ENCODE data around the gene NPPB. TPM values are rescaled to one million over a fixed set of nuclear protein-coding genes. Genes with fewer than 3 reads are reported as not detected.

Gene NPPB
- polyA plus RNA-seq, 1 donor from 2014 or later, result not detected

DNA sequence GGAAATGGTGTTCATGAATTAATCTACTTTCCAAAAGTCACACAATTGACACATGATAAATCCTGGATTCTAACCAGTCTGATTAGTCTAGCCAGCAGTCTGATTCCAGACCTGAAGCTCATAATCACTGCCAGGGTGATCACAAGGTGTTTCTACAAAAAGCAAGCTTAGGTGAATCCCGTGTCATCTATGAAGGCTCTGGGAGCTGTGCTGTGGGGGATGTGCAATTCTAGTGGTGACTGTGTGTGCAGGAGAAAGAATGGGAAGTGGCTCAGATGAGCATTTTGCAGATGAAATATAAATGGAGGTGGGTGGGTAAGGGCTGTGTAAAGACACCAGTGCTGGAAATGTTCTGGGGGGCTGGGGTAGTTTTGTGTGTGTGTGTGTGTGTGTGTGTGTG, 1.8 kb upstream of the NPPB start:
- Histone ChIP-seq H3K4me2 (ENCODE audit: low read length) (no peak overlapping the region), H3K9me3 (ENCODE audit: low read length) (no peaks in the 10 kb centered on the region), H3K27me3 (ENCODE audit: insufficient read depth, low read depth, low read length) (peaks cover 50% of the 10 kb centered on the region), H3F3A (ENCODE audit: insufficient read depth, low read length, poor library complexity, severe bottlenecking) (no peaks in the 10 kb centered on the region), H3K36me3 (ENCODE audit: insufficient read depth, low read length) (no peaks in the 10 kb centered on the region), H2AFZ (ENCODE audit: low read depth, low read length) (no peak overlapping the region), H3K4me3 (ENCODE audit: low read length) (peak overlapping the region; percentile 16), H3K27ac (ENCODE audit: low read length) (peak overlapping the region; percentile 2), H3K9ac (ENCODE audit: low read length) (no peak overlapping the region), H4K20me1 (ENCODE audit: insufficient read depth) (no peaks in the 10 kb centered on the region), H3K9me2 (ENCODE audit: insufficient read depth, low read length) (no peaks in the 10 kb centered on the region), H3K79me2 (replicated peaks; ENCODE audit: insufficient read depth, low read length) (no peaks in the 10 kb centered on the region)
- no peak for TF ChIP-seq POLR2AphosphoS5 (IDR thresholded peaks at IDR 0.05)
- TF ChIP-seq RAD21 (conservative IDR thresholded peaks at IDR 0.05), result no peak
- TF ChIP-seq, protein P1, sequence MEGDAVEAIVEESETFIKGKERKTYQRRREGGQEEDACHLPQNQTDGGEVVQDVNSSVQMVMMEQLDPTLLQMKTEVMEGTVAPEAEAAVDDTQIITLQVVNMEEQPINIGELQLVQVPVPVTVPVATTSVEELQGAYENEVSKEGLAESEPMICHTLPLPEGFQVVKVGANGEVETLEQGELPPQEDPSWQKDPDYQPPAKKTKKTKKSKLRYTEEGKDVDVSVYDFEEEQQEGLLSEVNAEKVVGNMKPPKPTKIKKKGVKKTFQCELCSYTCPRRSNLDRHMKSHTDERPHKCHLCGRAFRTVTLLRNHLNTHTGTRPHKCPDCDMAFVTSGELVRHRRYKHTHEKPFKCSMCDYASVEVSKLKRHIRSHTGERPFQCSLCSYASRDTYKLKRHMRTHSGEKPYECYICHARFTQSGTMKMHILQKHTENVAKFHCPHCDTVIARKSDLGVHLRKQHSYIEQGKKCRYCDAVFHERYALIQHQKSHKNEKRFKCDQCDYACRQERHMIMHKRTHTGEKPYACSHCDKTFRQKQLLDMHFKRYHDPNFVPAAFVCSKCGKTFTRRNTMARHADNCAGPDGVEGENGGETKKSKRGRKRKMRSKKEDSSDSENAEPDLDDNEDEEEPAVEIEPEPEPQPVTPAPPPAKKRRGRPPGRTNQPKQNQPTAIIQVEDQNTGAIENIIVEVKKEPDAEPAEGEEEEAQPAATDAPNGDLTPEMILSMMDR (IDR thresholded peaks at IDR 0.05; ENCODE audit: poor library complexity, severe bottlenecking), result no peak
- TF ChIP-seq SMC3 (conservative IDR thresholded peaks at IDR 0.05; ENCODE audit: poor library complexity), result no peak
- no peak for TF ChIP-seq EP300 (conservative IDR thresholded peaks at IDR 0.05; ENCODE audit: poor library complexity, severe bottlenecking)
- no peak for TF ChIP-seq MXI1 (conservative IDR thresholded peaks at IDR 0.05; ENCODE audit: poor library complexity, severe bottlenecking)
- TF ChIP-seq, protein P2, sequence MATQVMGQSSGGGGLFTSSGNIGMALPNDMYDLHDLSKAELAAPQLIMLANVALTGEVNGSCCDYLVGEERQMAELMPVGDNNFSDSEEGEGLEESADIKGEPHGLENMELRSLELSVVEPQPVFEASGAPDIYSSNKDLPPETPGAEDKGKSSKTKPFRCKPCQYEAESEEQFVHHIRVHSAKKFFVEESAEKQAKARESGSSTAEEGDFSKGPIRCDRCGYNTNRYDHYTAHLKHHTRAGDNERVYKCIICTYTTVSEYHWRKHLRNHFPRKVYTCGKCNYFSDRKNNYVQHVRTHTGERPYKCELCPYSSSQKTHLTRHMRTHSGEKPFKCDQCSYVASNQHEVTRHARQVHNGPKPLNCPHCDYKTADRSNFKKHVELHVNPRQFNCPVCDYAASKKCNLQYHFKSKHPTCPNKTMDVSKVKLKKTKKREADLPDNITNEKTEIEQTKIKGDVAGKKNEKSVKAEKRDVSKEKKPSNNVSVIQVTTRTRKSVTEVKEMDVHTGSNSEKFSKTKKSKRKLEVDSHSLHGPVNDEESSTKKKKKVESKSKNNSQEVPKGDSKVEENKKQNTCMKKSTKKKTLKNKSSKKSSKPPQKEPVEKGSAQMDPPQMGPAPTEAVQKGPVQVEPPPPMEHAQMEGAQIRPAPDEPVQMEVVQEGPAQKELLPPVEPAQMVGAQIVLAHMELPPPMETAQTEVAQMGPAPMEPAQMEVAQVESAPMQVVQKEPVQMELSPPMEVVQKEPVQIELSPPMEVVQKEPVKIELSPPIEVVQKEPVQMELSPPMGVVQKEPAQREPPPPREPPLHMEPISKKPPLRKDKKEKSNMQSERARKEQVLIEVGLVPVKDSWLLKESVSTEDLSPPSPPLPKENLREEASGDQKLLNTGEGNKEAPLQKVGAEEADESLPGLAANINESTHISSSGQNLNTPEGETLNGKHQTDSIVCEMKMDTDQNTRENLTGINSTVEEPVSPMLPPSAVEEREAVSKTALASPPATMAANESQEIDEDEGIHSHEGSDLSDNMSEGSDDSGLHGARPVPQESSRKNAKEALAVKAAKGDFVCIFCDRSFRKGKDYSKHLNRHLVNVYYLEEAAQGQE (IDR thresholded peaks at IDR 0.05; ENCODE audit: borderline replicate concordance), result no peak
- no peak for TF ChIP-seq EZH2 (IDR thresholded peaks at IDR 0.05; ENCODE audit: borderline replicate concordance, insufficient read depth, low read length, poor library complexity, severe bottlenecking)
- no peak for TF ChIP-seq TAF1 (IDR thresholded peaks at IDR 0.05; ENCODE audit: low read depth)

DNA sequence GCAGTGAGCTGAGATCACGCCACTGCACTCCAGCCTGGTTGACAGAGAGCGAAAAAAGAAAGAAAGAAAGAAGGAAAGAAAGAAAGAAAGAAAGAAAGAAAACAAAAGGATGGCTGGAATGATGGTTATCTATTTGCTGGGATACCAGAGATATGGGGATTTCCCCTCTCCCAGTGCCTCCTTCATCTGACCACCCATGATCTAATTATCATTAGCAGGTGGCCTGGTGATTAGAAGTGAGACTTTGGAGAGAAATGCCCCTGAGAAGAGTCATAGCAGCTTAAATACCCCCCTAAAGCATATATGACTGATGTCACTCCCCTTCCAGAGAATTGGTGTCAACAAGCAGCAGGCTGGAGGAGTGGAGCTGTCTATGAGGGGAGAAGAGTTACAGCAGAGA, 1.3 kb upstream of the NPPB start:
- Histone ChIP-seq H3K27me3 (ENCODE audit: insufficient read depth, low read depth, low read length) (peaks cover 50% of the 10 kb centered on the region), H3F3A (ENCODE audit: insufficient read depth, low read length, poor library complexity, severe bottlenecking) (no peaks in the 10 kb centered on the region), H3K9me3 (ENCODE audit: low read length) (no peaks in the 10 kb centered on the region), H3K27ac (ENCODE audit: low read length) (peak overlapping the region; percentile 2), H3K4me3 (ENCODE audit: low read length) (no peak overlapping the region), H3K9me2 (ENCODE audit: insufficient read depth, low read length) (no peaks in the 10 kb centered on the region), H3K79me2 (replicated peaks; ENCODE audit: insufficient read depth, low read length) (no peaks in the 10 kb centered on the region), H3K9ac (ENCODE audit: low read length) (no peak overlapping the region), H4K20me1 (ENCODE audit: insufficient read depth) (no peaks in the 10 kb centered on the region), H3K4me2 (ENCODE audit: low read length) (no peak overlapping the region), H2AFZ (ENCODE audit: low read depth, low read length) (no peak overlapping the region), H3K36me3 (ENCODE audit: insufficient read depth, low read length) (no peaks in the 10 kb centered on the region)
- TF ChIP-seq POLR2AphosphoS5 (IDR thresholded peaks at IDR 0.05) (no peak), SMC3 (conservative IDR thresholded peaks at IDR 0.05; ENCODE audit: poor library complexity) (no peak), TAF1 (IDR thresholded peaks at IDR 0.05; ENCODE audit: low read depth) (no peak), RAD21 (conservative IDR thresholded peaks at IDR 0.05) (no peak), EP300 (conservative IDR thresholded peaks at IDR 0.05; ENCODE audit: poor library complexity, severe bottlenecking) (no peak), MXI1 (conservative IDR thresholded peaks at IDR 0.05; ENCODE audit: poor library complexity, severe bottlenecking) (no peak), EZH2 (IDR thresholded peaks at IDR 0.05; ENCODE audit: borderline replicate concordance, insufficient read depth, low read length, poor library complexity, severe bottlenecking) (no peak)
- TF ChIP-seq, protein P2 (IDR thresholded peaks at IDR 0.05; ENCODE audit: borderline replicate concordance), result no peak
- TF ChIP-seq, protein P1 (IDR thresholded peaks at IDR 0.05; ENCODE audit: poor library complexity, severe bottlenecking), result no peak

Data from neural cell (in vitro differentiated cells).